HG02852 (cell line): Measurements from ENCODE around the gene TSPAN13.

Experiments
- ATAC-seq: cut with Tn5 transposase; IDR thresholded peaks from one replicate; pipeline ENCODE4 v1.9.1; 2021; ENCODE audit warnings: mild to moderate bottlenecking, moderate library complexity; ENCODE audit not compliant: unreplicated experiment

TSPAN13 gene

DNA sequence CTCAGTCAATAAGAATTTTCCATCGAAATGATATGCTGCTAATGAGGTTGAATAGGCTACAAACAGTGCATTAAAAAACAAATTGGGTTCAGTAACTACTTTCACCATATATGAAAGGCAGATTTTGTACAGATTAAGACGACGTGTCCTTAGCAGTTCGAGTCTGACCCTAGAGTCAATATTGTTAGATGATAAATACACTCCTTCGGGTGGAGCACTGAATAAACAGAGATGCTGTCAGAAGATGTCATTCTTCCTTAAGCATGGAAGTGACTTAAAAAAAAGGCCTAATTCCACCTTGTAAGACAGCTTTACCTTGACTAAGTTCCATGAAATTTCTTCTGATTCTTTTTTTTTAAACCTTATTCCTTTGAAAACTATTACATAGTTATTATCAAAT, 57.0 kb downstream of the TSPAN13 start:
- no peak for ATAC-seq

DNA sequence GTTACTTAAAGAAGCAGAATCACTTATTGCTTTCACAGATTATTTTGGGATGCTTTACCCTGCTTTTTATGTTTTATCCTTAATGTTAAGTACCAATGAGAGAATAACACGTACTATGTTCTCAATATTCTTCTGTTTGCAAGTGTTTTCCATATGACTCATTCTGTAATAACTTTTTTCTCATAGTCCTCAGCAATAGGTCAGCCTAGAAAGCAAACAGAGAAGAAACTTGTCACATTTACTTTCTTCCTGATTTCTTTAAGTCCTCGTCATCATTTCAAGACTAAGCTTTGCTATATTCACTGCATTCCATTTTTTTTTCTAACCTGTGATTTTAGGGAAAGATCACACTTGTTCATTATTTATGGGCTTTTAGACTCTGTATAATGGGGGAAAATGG, 58.0 kb downstream of the TSPAN13 start:
- ATAC-seq = no peak

DNA sequence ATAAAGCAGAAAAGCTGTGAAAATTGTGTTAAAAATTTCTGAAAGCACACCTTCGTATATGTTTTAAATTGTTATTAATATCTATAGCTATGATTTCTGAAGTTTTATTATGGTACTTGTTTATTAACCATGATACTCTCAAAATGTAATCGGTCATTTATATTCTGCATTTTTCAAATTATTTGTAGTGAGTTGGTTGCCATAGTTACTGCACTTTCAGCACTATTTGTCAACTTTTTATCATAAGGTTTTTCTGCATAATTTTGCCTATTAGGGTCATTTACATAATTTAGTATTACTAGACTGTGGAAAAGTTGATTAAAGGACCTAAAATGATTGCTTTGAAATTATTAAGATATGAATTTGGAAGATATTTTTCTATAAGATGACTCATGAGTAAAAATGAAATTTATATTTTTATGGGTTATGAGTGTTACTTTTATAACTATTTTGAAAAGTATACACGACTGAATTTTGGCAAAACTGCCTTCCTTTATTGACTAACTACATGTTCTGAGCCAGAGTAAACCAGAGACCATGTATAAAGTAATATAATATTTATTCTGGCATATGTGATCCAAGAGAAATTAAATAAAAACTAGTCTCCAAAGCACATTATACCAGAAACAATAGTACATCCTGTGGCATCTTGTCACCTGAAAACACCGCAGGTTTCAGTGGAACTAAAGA, 59.1 kb downstream of the TSPAN13 start:
- no peak for ATAC-seq

- no peak for ATAC-seq
Observed at GRCh38 chr7:16813232-16813616, 59.7 kb downstream of the TSPAN13 start.

DNA sequence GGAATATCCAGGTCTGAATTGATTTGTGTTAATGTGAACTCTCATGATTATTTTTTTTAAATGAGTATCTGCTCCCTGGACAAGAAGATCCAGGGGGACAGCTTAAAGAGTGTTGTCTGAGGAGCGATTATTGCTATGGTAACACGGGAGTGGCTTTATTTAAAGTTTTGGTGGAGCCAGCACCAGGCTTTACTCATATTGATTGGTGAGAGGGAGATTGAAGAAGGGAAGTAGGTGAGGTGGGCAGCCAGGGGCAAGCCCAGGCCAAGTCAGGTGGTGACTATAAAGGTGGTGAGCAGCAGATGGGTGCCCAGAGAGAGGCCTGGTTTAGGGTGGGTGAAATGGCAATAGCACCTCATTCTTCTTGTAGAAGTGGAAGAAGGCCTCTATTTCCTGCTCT, 61.4 kb downstream of the TSPAN13 start:
- ATAC-seq = no peak

DNA sequence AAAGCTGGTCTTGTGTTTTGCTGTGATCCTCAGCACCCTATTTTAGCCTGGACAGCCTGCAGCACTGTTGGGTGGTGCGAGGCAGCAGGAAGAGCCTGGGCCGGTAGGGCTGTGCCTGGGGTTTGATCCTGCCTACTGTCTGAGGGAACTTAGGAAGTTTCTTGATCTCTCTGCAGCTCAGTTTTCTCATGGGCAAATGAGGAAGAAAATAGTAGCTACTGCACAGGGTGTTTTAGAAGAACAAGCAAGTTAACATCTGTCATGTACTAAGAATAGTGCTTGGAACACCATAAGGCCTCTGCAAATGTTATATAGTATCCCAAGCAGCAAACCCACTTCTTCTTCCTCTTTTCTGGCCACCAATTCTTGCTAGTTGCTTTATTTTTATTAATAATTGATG, 63.3 kb downstream of the TSPAN13 start:
- no peak for ATAC-seq

GRCh38 chr7:16817536-16817935, 64.0 kb downstream of the TSPAN13 start:
- ATAC-seq = no peak

DNA sequence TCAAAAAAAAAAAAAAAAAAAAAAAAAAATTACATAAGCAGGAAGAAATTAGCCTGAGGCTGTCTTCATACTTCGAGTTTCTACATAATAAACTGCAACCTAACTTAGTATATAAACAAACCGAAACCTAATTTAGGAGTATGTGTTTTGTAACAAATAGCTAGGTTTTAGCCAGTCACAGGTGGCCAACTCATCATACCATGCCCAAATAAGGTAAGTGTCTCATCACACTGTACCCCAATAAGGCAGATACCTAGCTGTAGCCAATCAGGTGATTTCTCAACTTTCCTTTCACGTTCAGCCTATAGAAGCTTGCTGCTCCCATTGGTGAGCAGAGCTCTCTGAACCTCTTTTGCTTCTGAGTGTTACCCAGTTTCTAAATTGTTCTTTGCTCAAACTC, 65.2 kb downstream of the TSPAN13 start:
- no peak for ATAC-seq

DNA sequence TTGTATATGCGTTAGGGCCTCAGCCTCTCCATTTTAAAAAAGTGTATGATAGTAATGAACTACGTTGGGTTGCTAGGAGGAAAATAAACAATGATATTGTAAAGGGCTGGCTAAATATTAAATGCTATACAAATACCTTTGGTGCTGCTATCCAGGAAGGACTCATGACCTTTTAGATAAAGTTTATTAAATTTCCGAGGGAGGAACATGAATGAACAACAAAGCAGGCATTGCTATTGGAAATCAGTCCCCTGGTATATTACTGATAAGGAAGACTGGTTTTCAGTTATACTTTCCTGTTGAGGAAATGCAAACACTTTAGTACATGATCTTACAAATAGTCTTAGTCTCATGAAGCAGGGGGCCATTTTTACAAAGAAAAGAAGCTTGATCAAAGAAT, 68.5 kb downstream of the TSPAN13 start:
- ATAC-seq = no peak

DNA sequence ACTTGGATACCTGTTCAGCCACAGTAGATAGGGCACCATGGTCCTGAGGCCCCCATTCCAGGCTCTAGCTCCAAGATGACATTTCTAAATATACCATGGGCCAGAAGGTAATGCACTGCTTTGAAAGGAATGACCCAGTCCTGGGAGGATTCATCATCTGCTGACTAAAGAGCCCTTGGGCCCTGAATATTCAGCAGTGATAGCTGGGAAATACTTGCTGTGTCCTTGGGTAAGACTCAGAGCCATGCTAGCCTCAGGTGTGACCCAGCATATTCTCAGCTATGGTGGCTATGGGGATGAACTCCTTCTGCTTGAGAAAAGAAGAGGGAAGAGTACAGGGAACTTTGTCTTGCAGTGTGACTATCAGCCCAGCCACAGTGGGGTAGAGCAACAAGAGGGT, 72.5 kb downstream of the TSPAN13 start:
- ATAC-seq = no peak

DNA sequence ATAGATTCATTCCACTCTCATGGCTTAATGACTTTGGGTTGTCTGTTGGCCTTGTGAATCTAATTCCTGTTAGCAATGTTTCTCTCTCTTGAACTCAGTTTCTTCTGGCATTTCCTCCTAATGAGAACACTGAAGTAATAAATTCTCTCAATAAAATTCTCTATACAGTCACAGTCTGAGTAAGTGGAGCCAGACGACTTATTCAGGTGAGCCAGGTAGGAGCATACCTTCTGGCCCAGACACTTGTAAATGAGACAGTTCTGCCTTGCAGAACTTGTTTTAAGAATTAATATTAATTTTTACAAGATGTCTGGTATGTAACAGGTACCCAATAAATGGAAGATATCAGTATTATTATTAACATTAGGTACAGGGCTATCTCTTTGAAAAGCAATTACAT, 79.8 kb downstream of the TSPAN13 start:
- ATAC-seq = no peak
